HG03354 (cell line): ENCODE results near the gene CSGALNACT2.
"Not testable (repeated sequence)": the region's sequence is repeated elsewhere in the genome, so short reads cannot be mapped to it uniquely, and the experiment has no call there.

Experiments
- ATAC-seq: cut with Tn5 transposase; IDR thresholded peaks from one replicate; pipeline ENCODE4 v1.9.1; 2021; ENCODE audit warnings: mild to moderate bottlenecking; ENCODE audit not compliant: unreplicated experiment, poor library complexity, severe bottlenecking

The CSGALNACT2 gene

GRCh38 chr10:43136432-43136831 lies 1.8 kb upstream of the CSGALNACT2 start:
- ATAC-seq, result no peak

- no peak for ATAC-seq
Measured at GRCh38 chr10:43136995-43137716, 1.1 kb upstream of the CSGALNACT2 start.

GRCh38 chr10:43137717-43138020 lies 576 bp upstream of the CSGALNACT2 start:
- ATAC-seq, result peak; percentile 19

GRCh38 chr10:43138757-43139241 lies 554 bp downstream of the CSGALNACT2 start:
- peak; percentile 42 for ATAC-seq

GRCh38 chr10:43141421-43141820 lies 3.2 kb downstream of the CSGALNACT2 start:
- ATAC-seq, result no peak

GRCh38 chr10:43145311-43145710 lies 7.1 kb downstream of the CSGALNACT2 start:
- no peak for ATAC-seq

GRCh38 chr10:43145936-43146335 lies 7.7 kb downstream of the CSGALNACT2 start:
- ATAC-seq, result not testable (repeated sequence)

- ATAC-seq, result no peak
Measured at GRCh38 chr10:43151371-43151770, 13.1 kb downstream of the CSGALNACT2 start.

- ATAC-seq, result no peak
Measured at GRCh38 chr10:43153901-43154300, 15.7 kb downstream of the CSGALNACT2 start.

GRCh38 chr10:43155221-43155620 lies 17.0 kb downstream of the CSGALNACT2 start:
- ATAC-seq, result no peak

GRCh38 chr10:43155741-43156140 lies 17.5 kb downstream of the CSGALNACT2 start:
- ATAC-seq, result no peak

- no peak for ATAC-seq
Measured at GRCh38 chr10:43156590-43157341, 18.5 kb downstream of the CSGALNACT2 start.

- ATAC-seq, result no peak
Measured at GRCh38 chr10:43158636-43159035, 20.4 kb downstream of the CSGALNACT2 start.

- ATAC-seq, result peak; percentile 74
Measured at GRCh38 chr10:43160046-43160920, 22.0 kb downstream of the CSGALNACT2 start.

GRCh38 chr10:43160921-43161255 lies 22.6 kb downstream of the CSGALNACT2 start:
- peak; percentile 93 for ATAC-seq

GRCh38 chr10:43162604-43163003 lies 24.4 kb downstream of the CSGALNACT2 start:
- ATAC-seq, result no peak

- peak; percentile 47 for ATAC-seq
Measured at GRCh38 chr10:43166207-43166879, 28.1 kb downstream of the CSGALNACT2 start.

GRCh38 chr10:43166880-43167497 lies 28.7 kb downstream of the CSGALNACT2 start:
- peak; percentile 81 for ATAC-seq

GRCh38 chr10:43167498-43167889 lies 29.2 kb downstream of the CSGALNACT2 start:
- no peak for ATAC-seq
